IMR-90 (cell line): ENCODE results near the gene RGPD4. TPM values are rescaled to one million over a fixed set of nuclear protein-coding genes. Genes with fewer than 3 reads are reported as not detected.

ENCODE experiments used
- ATAC-seq: fragments of 200-7000 bp; cut with Tn5 transposase; 2 replicates; pipeline ENCODE4 v1.9.1; 2020; ENCODE audit warnings: low read depth, mild to moderate bottlenecking, moderate library complexity
- BruUV-seq: library from RNA; stranded (reverse); fragments of 400-500 nt; replicated peaks from 2 replicates; lab custom pipeline; 2021; lab: Mats Ljungman, UMichigan
- CTCF ChIA-PET: fragments of 300-600 bp; formaldehyde crosslinking; extraction: SDS; loops from one replicate; lab custom pipeline; 2021; ENCODE audit warnings: antibody characterized with exemption; lab: Yijun Ruan, JAX
- POLR2A ChIA-PET: fragments of 300-600 bp; sonication (Branson Sonifier 250); formaldehyde crosslinking; loops from one replicate; lab custom pipeline; 2022; ENCODE audit warnings: antibody characterized with exemption; ENCODE audit not compliant: unreplicated experiment; lab: Charles Lee
- DNase-seq: peaks from one replicate; pipeline ENCODE4 v3.0.0; 2013
- H2AFZ ChIP-seq: replicated peaks from 2 replicates; pipeline ENCODE3; 2013; ENCODE audit warnings: low read length, mild to moderate bottlenecking; ENCODE audit not compliant: poor library complexity
- H2AK5ac ChIP-seq: 2 replicates; pipeline ENCODE4 v1.6.1; 2013; ENCODE audit warnings: low read depth, low read length, inconsistent platforms
- H2AK9ac ChIP-seq: replicated peaks from 2 replicates; pipeline ENCODE3; 2013; ENCODE audit warnings: mild to moderate bottlenecking, low read depth, low read length, moderate library complexity; ENCODE audit not compliant: poor library complexity
- H2BK120ac ChIP-seq: 2 replicates; pipeline ENCODE4 v1.6.1; 2013; ENCODE audit warnings: low read depth, low read length, inconsistent platforms
- H2BK15ac ChIP-seq: 3 replicates; pipeline ENCODE4 v1.6.1; 2013; ENCODE audit warnings: low read depth, low read length, inconsistent platforms
- H2BK20ac ChIP-seq: 2 replicates; pipeline ENCODE4 v1.6.1; 2013; ENCODE audit warnings: low read depth, mild to moderate bottlenecking, inconsistent platforms, low read length, moderate library complexity
- H2BK5ac ChIP-seq: 2 replicates; pipeline ENCODE4 v1.6.1; 2013; ENCODE audit warnings: mild to moderate bottlenecking, low read depth, low read length, inconsistent platforms; ENCODE audit not compliant: poor library complexity, severe bottlenecking
- H3K14ac ChIP-seq: replicated peaks from 2 replicates; pipeline ENCODE4 v1.6.1; 2013; ENCODE audit warnings: low read depth, low read length, inconsistent platforms
- H3K18ac ChIP-seq: 2 replicates; pipeline ENCODE4 v1.6.1; 2013; ENCODE audit warnings: low read depth, low read length, control low read depth
- H3K23ac ChIP-seq: 2 replicates; pipeline ENCODE4 v1.6.1; 2013; ENCODE audit warnings: low read depth, low read length, inconsistent platforms
- H3K27ac ChIP-seq: 2 replicates; pipeline ENCODE4 v1.5.1; 2013; ENCODE audit warnings: mild to moderate bottlenecking, control low read depth, low read length; ENCODE audit not compliant: insufficient read depth
- H3K27me3 ChIP-seq: 2 replicates; pipeline ENCODE4 v1.6.1; 2013; ENCODE audit warnings: low read length; ENCODE audit not compliant: control insufficient read depth, insufficient read depth
- H3K36me3 ChIP-seq: 2 replicates; pipeline ENCODE4 v1.6.1; 2013; ENCODE audit warnings: low read length, mixed read lengths; ENCODE audit not compliant: control insufficient read depth, insufficient read depth
- H3K4ac ChIP-seq: 2 replicates; pipeline ENCODE4 v1.6.1; 2013; ENCODE audit warnings: low read depth, low read length, inconsistent platforms
- H3K4me1 ChIP-seq: 2 replicates; pipeline ENCODE4 v1.6.1; 2013; ENCODE audit warnings: low read length, mixed read lengths; ENCODE audit not compliant: control insufficient read depth, insufficient read depth
- H3K4me2 ChIP-seq: 2 replicates; pipeline ENCODE4 v1.6.1; 2013; ENCODE audit warnings: low read depth, mild to moderate bottlenecking, control low read depth, low read length, moderate library complexity
- H3K4me3 ChIP-seq: 2 replicates; pipeline ENCODE4 v1.5.1; 2013; ENCODE audit warnings: low read depth, mild to moderate bottlenecking, control low read depth, low read length, moderate library complexity; ENCODE audit not compliant: insufficient read depth
- H3K56ac ChIP-seq: 2 replicates; pipeline ENCODE4 v1.6.1; 2013; ENCODE audit warnings: low read length, inconsistent platforms; ENCODE audit not compliant: insufficient read depth; ENCODE audit errors: extremely low read depth
- H3K79me1 ChIP-seq, 2 experiments: 2 replicates each; pipeline ENCODE4 v1.6.1; 2013; ENCODE audit warnings: low read length in 2 of 2, inconsistent platforms in 1 of 2, low read depth in 1 of 2
- H3K9ac ChIP-seq: 2 replicates; pipeline ENCODE4 v1.6.1; 2013; ENCODE audit warnings: low read depth, low read length, control low read depth
- H3K9me1 ChIP-seq: 2 replicates; pipeline ENCODE4 v1.6.1; 2013; ENCODE audit warnings: low read length, inconsistent platforms; ENCODE audit not compliant: insufficient read depth
- H3K9me3 ChIP-seq: 2 replicates; pipeline ENCODE4 v1.6.1; 2013; ENCODE audit warnings: low read length; ENCODE audit not compliant: control insufficient read depth, insufficient read depth
- H4K20me1 ChIP-seq: 2 replicates; pipeline ENCODE4 v1.6.1; 2013; ENCODE audit warnings: low read length, inconsistent platforms; ENCODE audit not compliant: insufficient read depth
- H4K5ac ChIP-seq: 2 replicates; pipeline ENCODE4 v1.6.1; 2013; ENCODE audit warnings: mild to moderate bottlenecking, low read depth, low read length, control low read depth
- H4K8ac ChIP-seq, 2 experiments: 2 replicates each; pipeline ENCODE4 v1.6.1; 2013; ENCODE audit warnings: low read depth in 2 of 2, low read length in 2 of 2, control low read depth in 1 of 2, inconsistent platforms in 1 of 2
- H4K91ac ChIP-seq: 2 replicates; pipeline ENCODE4 v1.6.1; 2013; ENCODE audit warnings: low read depth, low read length, inconsistent platforms; ENCODE audit not compliant: insufficient read depth
- CEBPB ChIP-seq: IDR thresholded peaks from 2 replicates; pipeline ENCODE4 v1.6.1; 2012; ENCODE audit warnings: low read depth, low read length, improper control_type of control experiment
- CHD1 ChIP-seq: IDR thresholded peaks from 2 replicates; pipeline ENCODE4 v1.6.1; 2012; ENCODE audit warnings: low read depth, low read length, improper control_type of control experiment
- MAFK ChIP-seq: IDR thresholded peaks from 2 replicates; pipeline ENCODE4 v1.6.1; 2012; ENCODE audit warnings: low read depth, low read length, improper control_type of control experiment
- MAZ ChIP-seq: IDR thresholded peaks from 2 replicates; pipeline ENCODE4 v1.6.1; 2012; ENCODE audit warnings: low read depth, mild to moderate bottlenecking, low read length, improper control_type of control experiment, moderate library complexity, borderline replicate concordance
- NFE2L2 ChIP-seq: fragments of 150-350 bp; IDR thresholded peaks from 2 replicates; pipeline ENCODE4 v1.6.1; 2016; ENCODE audit warnings: low read depth, mild to moderate bottlenecking, low read length
- POLR2A ChIP-seq: IDR thresholded peaks from 2 replicates; pipeline ENCODE4 v1.6.1; 2012; ENCODE audit warnings: mild to moderate bottlenecking, low read depth, low read length
- RAD21 ChIP-seq: IDR thresholded peaks from 2 replicates; pipeline ENCODE4 v1.6.1; 2012; ENCODE audit warnings: low read length, improper control_type of control experiment
- RFX5 ChIP-seq: IDR thresholded peaks from 2 replicates; pipeline ENCODE4 v1.8.0; 2012; ENCODE audit warnings: low read depth, mild to moderate bottlenecking, low read length, moderate library complexity
- WGBS, 2 experiments: methylation state at CpG; one replicate each; pipeline versions ENCODE4 v1.1.5 to v1.1.7; 2013; ENCODE audit warnings: missing lambda C conversion rate in 2 of 2; ENCODE audit not compliant: insufficient read length in 1 of 2; ENCODE audit errors: extremely low coverage in 2 of 2; 5-methylcytosine and 5-hydroxymethylcytosine counted together
- dilution Hi-C: fragments of 300-500 bp; cut with HindIII; formaldehyde crosslinking; loops from one replicate; pipeline ENCODE4 v1.14.3; 2018; ENCODE audit warnings: low sequenced_read_pairs; ENCODE audit not compliant: unreplicated experiment
- in situ Hi-C: fragments of 300-500 bp; cut with MboI; formaldehyde crosslinking; loops from 3 replicates; pipeline ENCODE4 v1.14.3; 2019; ENCODE audit warnings: low sequenced_read_pairs, inconsistent platforms, mixed read lengths
- intact Hi-C: fragments of 100-400 bp; cut with micrococcal nuclease; formaldehyde crosslinking; loops from 2 replicates; pipeline ENCODE4 v1.10.0; 2022
- polyA plus RNA-seq, 3 experiments: library from polyadenylated mRNA; depleted of rRNA; stranded (reverse); fragments of >200 nt; gene quantifications; 2 replicates each; pipeline ENCODE4 v1.2.3, GENCODE V29; 2012; ENCODE audit warnings: low replicate concordance in 1 of 3
- total RNA-seq: library from RNA; depleted of rRNA; stranded (reverse); fragments of >200 nt; gene quantifications from 2 replicates; pipeline ENCODE4 v1.2.3, GENCODE V29; 2012
- TF ChIP-seq, protein P1 (sequence below): fragments of 150-350 bp; IDR thresholded peaks from 2 replicates; pipeline ENCODE4 v1.6.1; 2017; ENCODE audit warnings: mild to moderate bottlenecking, antibody characterized with exemption, low read length, low read depth

The RGPD4 gene
- total and polyA plus RNA-seq, 2 of the 4 experiments (the other 2 are of a cell fraction): not detected

DNA sequence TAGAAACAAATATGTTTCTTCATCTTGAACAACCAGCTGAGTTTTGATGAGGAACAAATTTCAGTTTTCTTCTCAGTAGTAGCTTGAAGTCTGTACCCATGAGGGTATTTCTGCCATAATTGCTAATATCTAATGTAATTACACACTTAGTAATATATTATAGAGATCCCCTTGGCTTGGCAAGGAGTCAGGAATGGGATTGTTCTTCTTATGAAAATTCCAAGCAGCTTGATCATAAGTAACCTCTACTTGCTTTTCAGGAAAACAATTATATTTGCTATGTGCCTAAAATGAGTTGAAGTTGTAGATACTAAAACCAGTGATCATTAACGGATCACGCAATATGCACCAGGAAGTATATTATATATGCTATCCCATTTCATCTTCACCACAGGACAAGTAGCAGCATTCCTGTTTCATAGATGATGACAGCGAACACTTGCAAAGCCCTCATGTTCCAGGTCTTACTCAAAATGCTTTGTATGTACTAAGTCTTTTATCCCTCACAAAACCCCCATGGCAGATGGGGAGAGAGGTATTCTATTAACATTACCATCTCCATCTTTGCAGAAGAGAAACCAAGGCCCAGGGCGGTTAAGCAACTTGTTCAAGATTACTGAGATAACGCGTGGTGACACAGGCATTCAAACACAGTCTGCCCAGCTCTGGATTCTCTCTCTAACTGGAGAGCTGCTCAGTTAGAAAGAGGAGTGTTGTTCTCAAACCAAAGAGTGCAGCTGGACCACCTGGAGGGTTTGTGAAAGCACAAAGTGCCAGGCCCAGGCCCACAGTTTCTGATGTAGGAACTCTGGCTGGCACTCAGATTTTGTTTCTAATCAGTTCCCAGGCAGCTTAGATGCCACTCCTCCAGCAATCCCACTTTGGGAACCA is 21.8 kb upstream of the RGPD4 start:
- no peak overlapping the region for H2BK20ac ChIP-seq
- no peaks in the 10 kb centered on the region for H3K36me3 ChIP-seq
- ATAC-seq (no peak), DNase-seq (no peak)
- no peak overlapping the region for H4K91ac ChIP-seq
- no peak overlapping the region for H3K18ac ChIP-seq
- H3K4ac ChIP-seq: no peak overlapping the region
- H2BK120ac ChIP-seq: no peak overlapping the region
- dilution Hi-C loops: no loop called here
- no peaks in the 10 kb centered on the region for H4K20me1 ChIP-seq
- peaks cover 3% of the 10 kb centered on the region; the same call in 1 of the 2 replicates for H3K9me3 ChIP-seq
- no peak overlapping the region for H3K56ac ChIP-seq
- ChIA-PET CTCF (no interaction called here), POLR2A (no interaction called here)
- H3K27me3 ChIP-seq: no peaks in the 10 kb centered on the region
- H3K4me2 ChIP-seq: no peak overlapping the region
- no peak overlapping the region for H3K14ac ChIP-seq
- no peak overlapping the region for H4K5ac ChIP-seq
- H3K9ac ChIP-seq: no peak overlapping the region
- no peaks in the 10 kb centered on the region for H3K79me1 ChIP-seq
- H4K8ac ChIP-seq: no peak overlapping the region
- H2AFZ ChIP-seq: no peak overlapping the region
- no peak for TF ChIP-seq CEBPB
- TF ChIP-seq RAD21: no peak
- TF ChIP-seq NFE2L2: no peak
- TF ChIP-seq, protein P1, sequence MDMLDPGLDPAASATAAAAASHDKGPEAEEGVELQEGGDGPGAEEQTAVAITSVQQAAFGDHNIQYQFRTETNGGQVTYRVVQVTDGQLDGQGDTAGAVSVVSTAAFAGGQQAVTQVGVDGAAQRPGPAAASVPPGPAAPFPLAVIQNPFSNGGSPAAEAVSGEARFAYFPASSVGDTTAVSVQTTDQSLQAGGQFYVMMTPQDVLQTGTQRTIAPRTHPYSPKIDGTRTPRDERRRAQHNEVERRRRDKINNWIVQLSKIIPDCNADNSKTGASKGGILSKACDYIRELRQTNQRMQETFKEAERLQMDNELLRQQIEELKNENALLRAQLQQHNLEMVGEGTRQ: no peak
- TF ChIP-seq MAZ: no peak
- no peak for TF ChIP-seq POLR2A
- no peak for TF ChIP-seq CHD1
- no peak for TF ChIP-seq RFX5
- no peak for TF ChIP-seq MAFK
- no peak overlapping the region for H3K27ac ChIP-seq
- no TSS peak for BruUV-seq
- WGBS, 2 experiments: 100% methylated on average over 2 of the region's 6 CpGs; no CpG with 5 or more reads in 1 of the 2 experiments
- no peaks in the 10 kb centered on the region for H3K4me1 ChIP-seq
- H3K23ac ChIP-seq: no peak overlapping the region
- no peak overlapping the region for H2AK5ac ChIP-seq
- no peaks in the 10 kb centered on the region for H3K9me1 ChIP-seq
- no peak overlapping the region for H2AK9ac ChIP-seq
- H2BK15ac ChIP-seq: no peak overlapping the region
- intact Hi-C loops: no loop called here
- in situ Hi-C loops: no loop called here
- H3K4me3 ChIP-seq: no peak overlapping the region
- no peak overlapping the region for H2BK5ac ChIP-seq
